Measurements from ENCODE around the gene CHMP1B.

DNA sequence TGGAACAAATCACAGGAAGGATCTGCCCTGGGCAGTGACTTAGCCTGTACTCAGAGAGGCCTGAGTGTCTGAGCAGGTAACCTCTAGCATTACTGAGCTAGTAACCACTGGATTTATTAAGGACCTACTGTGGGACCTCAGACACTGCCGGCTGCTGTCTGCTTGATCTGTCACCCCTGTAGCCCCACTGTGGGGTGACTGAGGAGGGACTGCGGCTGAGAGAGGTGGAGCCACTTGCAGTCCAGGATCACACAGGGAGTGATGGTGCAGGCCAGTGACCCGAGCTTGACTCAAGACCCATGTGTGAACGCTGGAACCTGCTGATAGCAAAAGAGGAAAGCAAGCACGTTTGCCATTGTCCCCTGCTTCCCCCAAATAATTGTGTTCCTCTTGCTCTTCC lies 15.6 kb downstream of the CHMP1B start:
- TF ChIP-seq POLR2A (IDR thresholded peaks at IDR 0.05): no peak
- TF ChIP-seq, protein P1, sequence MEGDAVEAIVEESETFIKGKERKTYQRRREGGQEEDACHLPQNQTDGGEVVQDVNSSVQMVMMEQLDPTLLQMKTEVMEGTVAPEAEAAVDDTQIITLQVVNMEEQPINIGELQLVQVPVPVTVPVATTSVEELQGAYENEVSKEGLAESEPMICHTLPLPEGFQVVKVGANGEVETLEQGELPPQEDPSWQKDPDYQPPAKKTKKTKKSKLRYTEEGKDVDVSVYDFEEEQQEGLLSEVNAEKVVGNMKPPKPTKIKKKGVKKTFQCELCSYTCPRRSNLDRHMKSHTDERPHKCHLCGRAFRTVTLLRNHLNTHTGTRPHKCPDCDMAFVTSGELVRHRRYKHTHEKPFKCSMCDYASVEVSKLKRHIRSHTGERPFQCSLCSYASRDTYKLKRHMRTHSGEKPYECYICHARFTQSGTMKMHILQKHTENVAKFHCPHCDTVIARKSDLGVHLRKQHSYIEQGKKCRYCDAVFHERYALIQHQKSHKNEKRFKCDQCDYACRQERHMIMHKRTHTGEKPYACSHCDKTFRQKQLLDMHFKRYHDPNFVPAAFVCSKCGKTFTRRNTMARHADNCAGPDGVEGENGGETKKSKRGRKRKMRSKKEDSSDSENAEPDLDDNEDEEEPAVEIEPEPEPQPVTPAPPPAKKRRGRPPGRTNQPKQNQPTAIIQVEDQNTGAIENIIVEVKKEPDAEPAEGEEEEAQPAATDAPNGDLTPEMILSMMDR (IDR thresholded peaks at IDR 0.05): no peak
